HepG2 (cell line): ENCODE data around the gene NDUFB11. TPM values are rescaled to one million over a fixed set of nuclear protein-coding genes. Genes with fewer than 3 reads are reported as not detected.

Source experiments
- CEBPB ChIP-seq: IDR thresholded peaks from 2 replicates; pipeline ENCODE4 v1.6.1; 2011; ENCODE audit warnings: low read depth, low read length, improper control_type of control experiment, borderline replicate concordance
- FOSL2 ChIP-seq: sonication (generic); formaldehyde crosslinking; IDR thresholded peaks from 2 replicates; pipeline ENCODE4 v1.4.0; 2020; ENCODE audit warnings: missing genetic modification reagents
- HCFC1 ChIP-seq: fragments of 150-350 bp; IDR thresholded peaks from 2 replicates; pipeline ENCODE4 v1.6.1; 2014; ENCODE audit warnings: low read depth, low read length
- ZNF788 ChIP-seq: sonication (generic); formaldehyde crosslinking; IDR thresholded peaks from 2 replicates; pipeline ENCODE4 v1.5.0; 2020; ENCODE audit warnings: mild to moderate bottlenecking, missing genetic modification reagents, borderline replicate concordance
- polyA plus RNA-seq, 8 experiments: library from polyadenylated mRNA; depleted of rRNA in 3 of 8; stranded (reverse) in 7 of 8; unstranded in 1 of 8; fragments of >200 nt; fragmentation: Illumina TruSeq in 4 of 8; extraction: Trizol in 4 of 8; gene quantifications; 2 replicates each; pipeline versions ENCODE4 v1.2.1 to v1.2.3, GENCODE V29; 2011 to 2016; ENCODE audit warnings: low read depth in 4 of 8, missing spikeins in 1 of 8, mixed read lengths in 1 of 8; ENCODE audit not compliant: insufficient read depth in 1 of 8
- total RNA-seq, 5 experiments: library from RNA; depleted of rRNA; stranded (reverse); fragments of >200 nt; fragmentation: Illumina TruSeq; extraction: Trizol; gene quantifications; 2 replicates each; pipeline ENCODE4 v1.2.3, GENCODE V29; 2016; ENCODE audit warnings: low read depth in 1 of 5
- TF ChIP-seq, protein P1 (sequence below): sonication (generic); formaldehyde crosslinking; IDR thresholded peaks from 2 replicates; pipeline ENCODE4 v1.4.0; 2020; ENCODE audit warnings: missing genetic modification reagents
- TF ChIP-seq, protein P2 (sequence below): sonication (generic); formaldehyde crosslinking; IDR thresholded peaks from 2 replicates; pipeline ENCODE4 v1.9.0; 2021; ENCODE audit warnings: mild to moderate bottlenecking, missing genetic modification reagents

Gene NDUFB11
- total and polyA plus RNA-seq, 2 of the 13 experiments (the other 11 are each of a cell fraction or from before 2014, with no cell fraction given): 46.6 to 100 TPM

DNA sequence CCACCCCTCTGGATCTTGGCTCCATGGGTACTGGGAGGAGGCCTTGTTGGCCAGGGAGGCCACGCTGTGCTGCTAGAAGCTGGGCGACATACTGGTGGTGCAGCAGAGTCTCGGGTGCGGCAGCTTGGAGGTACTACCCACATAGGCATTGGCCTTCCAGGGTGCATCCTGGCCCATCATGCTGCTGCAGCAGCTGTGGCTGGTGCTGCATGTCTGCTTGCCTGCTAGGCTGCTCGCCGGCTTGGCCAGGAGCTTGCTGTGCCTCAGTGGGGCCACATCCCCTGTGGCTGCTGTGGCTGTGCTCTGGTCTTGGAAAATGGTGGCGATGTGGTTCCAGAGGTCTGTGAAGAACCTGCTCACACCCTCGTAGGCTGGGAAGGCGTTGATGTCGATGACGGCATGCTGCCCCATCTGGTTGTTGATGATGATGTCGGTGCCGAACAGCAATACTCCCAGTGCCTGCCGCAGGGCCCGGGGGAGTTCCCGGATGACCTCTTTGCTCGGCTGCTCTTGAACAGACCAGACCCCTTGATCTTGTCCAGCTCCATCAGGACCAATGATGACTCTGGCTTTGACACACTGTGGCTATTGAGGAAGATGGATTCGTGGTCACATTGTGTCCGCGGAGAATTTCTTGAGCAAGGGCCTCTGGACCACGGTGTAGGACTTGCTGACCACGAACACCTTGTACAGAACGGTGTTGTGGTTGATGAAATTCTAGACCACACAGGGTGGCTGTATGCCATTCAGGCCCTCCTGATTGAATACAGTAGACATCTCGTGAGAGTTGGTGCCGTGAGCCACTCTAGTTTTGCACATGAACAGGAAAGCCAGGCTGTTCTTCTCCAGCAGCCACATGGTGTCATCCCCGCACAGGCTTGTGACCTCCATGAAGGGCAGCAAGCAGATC is 12.4 kb upstream of the NDUFB11 start (continued):
- TF ChIP-seq, protein P1, sequence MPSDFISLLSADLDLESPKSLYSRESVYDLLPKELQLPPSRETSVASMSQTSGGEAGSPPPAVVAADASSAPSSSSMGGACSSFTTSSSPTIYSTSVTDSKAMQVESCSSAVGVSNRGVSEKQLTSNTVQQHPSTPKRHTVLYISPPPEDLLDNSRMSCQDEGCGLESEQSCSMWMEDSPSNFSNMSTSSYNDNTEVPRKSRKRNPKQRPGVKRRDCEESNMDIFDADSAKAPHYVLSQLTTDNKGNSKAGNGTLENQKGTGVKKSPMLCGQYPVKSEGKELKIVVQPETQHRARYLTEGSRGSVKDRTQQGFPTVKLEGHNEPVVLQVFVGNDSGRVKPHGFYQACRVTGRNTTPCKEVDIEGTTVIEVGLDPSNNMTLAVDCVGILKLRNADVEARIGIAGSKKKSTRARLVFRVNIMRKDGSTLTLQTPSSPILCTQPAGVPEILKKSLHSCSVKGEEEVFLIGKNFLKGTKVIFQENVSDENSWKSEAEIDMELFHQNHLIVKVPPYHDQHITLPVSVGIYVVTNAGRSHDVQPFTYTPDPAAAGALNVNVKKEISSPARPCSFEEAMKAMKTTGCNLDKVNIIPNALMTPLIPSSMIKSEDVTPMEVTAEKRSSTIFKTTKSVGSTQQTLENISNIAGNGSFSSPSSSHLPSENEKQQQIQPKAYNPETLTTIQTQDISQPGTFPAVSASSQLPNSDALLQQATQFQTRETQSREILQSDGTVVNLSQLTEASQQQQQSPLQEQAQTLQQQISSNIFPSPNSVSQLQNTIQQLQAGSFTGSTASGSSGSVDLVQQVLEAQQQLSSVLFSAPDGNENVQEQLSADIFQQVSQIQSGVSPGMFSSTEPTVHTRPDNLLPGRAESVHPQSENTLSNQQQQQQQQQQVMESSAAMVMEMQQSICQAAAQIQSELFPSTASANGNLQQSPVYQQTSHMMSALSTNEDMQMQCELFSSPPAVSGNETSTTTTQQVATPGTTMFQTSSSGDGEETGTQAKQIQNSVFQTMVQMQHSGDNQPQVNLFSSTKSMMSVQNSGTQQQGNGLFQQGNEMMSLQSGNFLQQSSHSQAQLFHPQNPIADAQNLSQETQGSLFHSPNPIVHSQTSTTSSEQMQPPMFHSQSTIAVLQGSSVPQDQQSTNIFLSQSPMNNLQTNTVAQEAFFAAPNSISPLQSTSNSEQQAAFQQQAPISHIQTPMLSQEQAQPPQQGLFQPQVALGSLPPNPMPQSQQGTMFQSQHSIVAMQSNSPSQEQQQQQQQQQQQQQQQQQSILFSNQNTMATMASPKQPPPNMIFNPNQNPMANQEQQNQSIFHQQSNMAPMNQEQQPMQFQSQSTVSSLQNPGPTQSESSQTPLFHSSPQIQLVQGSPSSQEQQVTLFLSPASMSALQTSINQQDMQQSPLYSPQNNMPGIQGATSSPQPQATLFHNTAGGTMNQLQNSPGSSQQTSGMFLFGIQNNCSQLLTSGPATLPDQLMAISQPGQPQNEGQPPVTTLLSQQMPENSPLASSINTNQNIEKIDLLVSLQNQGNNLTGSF (CRISPR knock-in tag): no peak
- TF ChIP-seq HCFC1 (no peak), ZNF788 (no peak), FOSL2 (CRISPR knock-in tag) (no peak), CEBPB (no peak)
- TF ChIP-seq, protein P2, sequence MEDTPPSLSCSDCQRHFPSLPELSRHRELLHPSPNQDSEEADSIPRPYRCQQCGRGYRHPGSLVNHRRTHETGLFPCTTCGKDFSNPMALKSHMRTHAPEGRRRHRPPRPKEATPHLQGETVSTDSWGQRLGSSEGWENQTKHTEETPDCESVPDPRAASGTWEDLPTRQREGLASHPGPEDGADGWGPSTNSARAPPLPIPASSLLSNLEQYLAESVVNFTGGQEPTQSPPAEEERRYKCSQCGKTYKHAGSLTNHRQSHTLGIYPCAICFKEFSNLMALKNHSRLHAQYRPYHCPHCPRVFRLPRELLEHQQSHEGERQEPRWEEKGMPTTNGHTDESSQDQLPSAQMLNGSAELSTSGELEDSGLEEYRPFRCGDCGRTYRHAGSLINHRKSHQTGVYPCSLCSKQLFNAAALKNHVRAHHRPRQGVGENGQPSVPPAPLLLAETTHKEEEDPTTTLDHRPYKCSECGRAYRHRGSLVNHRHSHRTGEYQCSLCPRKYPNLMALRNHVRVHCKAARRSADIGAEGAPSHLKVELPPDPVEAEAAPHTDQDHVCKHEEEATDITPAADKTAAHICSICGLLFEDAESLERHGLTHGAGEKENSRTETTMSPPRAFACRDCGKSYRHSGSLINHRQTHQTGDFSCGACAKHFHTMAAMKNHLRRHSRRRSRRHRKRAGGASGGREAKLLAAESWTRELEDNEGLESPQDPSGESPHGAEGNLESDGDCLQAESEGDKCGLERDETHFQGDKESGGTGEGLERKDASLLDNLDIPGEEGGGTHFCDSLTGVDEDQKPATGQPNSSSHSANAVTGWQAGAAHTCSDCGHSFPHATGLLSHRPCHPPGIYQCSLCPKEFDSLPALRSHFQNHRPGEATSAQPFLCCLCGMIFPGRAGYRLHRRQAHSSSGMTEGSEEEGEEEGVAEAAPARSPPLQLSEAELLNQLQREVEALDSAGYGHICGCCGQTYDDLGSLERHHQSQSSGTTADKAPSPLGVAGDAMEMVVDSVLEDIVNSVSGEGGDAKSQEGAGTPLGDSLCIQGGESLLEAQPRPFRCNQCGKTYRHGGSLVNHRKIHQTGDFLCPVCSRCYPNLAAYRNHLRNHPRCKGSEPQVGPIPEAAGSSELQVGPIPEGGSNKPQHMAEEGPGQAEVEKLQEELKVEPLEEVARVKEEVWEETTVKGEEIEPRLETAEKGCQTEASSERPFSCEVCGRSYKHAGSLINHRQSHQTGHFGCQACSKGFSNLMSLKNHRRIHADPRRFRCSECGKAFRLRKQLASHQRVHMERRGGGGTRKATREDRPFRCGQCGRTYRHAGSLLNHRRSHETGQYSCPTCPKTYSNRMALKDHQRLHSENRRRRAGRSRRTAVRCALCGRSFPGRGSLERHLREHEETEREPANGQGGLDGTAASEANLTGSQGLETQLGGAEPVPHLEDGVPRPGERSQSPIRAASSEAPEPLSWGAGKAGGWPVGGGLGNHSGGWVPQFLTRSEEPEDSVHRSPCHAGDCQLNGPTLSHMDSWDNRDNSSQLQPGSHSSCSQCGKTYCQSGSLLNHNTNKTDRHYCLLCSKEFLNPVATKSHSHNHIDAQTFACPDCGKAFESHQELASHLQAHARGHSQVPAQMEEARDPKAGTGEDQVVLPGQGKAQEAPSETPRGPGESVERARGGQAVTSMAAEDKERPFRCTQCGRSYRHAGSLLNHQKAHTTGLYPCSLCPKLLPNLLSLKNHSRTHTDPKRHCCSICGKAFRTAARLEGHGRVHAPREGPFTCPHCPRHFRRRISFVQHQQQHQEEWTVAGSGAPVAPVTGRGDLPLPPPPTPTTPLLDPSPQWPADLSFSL (CRISPR knock-in tag): no peak
- TF ChIP-seq, all 625 proteins: peak for 0
